Mesenteric fat pad (tissue), 1 donor: ENCODE results near the gene COL28A1. TPM values are rescaled to one million over a fixed set of nuclear protein-coding genes. Genes with fewer than 3 reads are reported as not detected.

ENCODE experiments used
- DNase-seq: peaks from one replicate; pipeline ENCODE4 v3.0.0-alpha.2; 2020; ENCODE audit warnings: low spot score
- total RNA-seq: library from RNA; stranded (reverse); fragmentation: NEBNext Ultra II Directional; extraction: Animal tissue kit (Norgen Biotek cat#: 25700); gene quantifications from one replicate; pipeline ENCODE4 v1.2.1, GENCODE V29; 2021
- donor health status: DM: yes; HTN: yes; CAD: no.

Gene COL28A1
- total RNA-seq, 1 donor from 2014 or later = 0.22 TPM

DNA sequence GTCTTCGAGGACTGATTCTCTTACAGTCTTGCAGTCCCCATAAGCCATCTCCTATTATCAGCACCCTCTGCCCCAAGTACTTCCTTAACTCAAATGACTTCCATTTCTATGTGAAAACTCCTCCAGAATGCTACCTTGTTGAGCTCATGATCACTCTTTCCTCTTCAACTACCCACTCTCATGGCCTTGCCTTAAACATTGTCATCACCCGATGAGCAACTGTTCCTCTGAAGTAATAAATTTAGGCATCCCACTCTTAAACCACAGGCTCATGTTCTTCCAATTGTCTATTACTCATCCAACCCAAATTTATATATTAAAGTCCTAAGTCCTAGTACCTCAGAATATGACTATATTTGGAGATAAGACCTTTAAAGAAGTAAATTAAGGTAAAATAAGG lies 200.5 kb downstream of the COL28A1 start:
- DNase-seq = no peak

DNA sequence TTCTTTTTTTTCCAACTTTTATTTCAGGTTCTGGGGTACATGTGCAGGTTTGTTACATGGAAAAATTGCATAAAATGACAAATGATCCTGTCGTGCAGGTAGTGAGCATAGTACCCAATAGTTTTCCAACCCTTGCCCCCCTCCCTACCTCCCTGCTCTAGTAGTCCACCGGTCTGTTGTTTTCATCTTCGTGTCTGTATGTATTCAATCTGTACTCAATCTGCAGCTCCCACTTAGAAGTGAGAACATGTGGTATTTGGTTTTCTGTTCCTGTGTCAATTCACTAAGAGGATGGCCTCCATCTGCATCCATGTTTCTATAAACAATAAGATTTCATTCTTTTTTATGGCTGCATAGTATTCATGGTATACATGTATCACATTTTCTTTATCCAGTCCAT lies 202.1 kb downstream of the COL28A1 start:
- DNase-seq = no peak

DNA sequence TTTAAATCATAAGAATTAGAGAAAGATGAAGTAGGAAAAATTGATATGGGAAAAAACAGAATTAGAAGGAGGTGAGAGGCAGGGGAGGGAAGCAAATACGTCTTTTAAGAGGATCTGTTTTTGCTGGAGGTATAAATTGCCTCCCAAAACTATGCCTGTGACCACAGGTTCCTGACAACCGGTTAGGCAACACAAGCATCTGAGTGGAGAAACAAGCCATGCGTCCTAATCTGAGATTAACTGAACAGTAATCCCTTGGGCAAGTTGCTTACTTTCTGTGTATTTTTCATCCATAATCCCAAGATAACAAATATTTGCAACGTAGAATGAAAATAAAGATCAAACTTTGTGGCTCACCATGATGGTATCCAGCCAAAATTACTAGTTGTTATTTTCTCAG lies 204.2 kb downstream of the COL28A1 start:
- DNase-seq = no peak

DNA sequence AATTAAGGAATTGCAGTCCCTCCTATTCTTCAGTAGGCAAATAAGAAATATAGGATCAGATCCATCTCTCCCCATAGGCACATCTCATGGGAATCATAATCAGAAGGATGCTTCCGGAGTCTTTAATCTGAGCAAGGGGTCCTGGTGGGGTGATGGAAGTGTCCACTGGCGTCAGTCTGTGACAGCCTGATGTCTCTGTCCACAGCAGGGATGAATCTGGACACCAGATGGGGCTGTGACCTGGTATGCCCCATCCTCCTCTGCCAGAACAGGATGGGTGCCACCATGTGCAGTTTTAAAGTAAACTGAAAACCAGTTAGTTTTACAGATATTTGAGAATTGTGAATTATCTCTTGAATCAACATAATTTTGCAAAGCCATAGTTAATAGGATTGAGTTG lies 204.7 kb downstream of the COL28A1 start:
- no peak for DNase-seq

DNA sequence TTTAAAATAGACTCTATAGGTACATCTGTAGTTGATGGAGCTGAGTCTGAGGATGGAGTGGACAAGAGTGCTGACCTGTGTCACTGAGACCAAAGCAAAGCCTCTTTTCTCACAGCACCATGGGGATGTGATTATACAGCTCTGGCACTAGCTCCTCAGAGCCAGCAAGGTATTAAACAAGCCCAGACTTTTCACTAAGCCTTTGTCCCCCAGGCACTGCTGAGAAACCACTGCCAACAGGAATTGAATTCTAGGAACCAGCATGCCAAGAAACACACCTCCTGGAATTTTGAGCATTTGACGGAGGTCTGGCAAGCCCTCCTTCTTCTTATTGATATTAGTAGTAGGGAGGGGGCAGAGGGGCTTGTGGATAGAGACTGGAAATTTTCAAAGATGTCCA lies 206.3 kb downstream of the COL28A1 start:
- DNase-seq = no peak

DNA sequence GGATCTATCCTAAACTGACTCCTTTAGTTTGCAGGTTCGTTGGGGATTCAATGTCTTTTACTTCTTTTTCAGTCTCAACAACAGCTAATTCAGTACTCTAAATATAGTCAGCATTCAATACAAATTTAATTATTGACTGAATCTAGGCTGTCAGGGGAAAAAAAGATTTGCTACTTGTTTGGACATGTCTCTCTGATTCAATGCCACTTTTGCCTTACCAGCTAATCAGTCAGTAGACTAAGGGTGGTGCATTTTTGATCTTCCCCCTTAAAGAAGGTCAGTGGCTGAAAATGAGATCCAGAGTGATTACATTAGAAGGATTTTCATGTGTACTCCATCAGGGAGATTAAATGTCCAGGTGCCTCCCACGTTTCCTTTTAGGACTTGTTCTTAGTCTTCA lies 208.2 kb downstream of the COL28A1 start:
- no peak for DNase-seq

DNA sequence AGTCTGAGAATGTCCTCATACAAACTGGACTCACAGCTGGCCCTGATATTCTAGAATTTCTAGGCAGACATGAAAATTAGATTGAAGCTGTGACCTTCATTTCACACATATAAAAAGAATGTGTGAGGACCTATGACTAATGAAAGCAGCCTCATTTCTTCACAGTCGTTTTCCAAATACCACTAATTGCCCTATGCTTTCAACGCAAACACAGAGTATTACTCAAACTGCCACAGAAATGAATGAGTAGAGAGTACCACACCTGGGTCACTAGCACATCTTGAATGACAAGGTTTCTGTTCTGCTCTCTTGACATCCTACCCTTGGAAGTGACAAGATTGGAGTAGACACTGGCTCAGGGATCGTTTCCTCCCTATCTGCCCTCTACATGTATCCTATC lies 211.0 kb downstream of the COL28A1 start:
- no peak for DNase-seq

DNA sequence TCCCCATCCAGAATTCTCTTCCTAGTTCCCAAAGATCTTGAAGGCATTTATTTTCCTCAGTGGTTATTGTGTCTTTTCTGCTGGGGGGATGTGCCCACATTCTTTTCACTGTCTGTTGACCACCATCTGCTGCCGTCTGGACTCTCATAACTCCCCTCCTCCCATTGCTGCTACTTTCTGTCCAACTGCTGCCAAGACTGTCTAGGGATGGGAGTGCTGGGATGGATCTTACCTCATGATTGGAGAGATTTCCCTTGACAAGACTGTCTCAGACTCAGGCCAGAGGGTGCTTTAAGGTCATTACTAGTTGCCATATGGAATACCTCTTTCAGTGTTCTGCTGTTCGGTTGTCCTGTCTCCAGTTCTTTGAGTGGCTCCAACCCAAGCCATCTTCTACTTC lies 211.8 kb downstream of the COL28A1 start:
- no peak for DNase-seq

DNA sequence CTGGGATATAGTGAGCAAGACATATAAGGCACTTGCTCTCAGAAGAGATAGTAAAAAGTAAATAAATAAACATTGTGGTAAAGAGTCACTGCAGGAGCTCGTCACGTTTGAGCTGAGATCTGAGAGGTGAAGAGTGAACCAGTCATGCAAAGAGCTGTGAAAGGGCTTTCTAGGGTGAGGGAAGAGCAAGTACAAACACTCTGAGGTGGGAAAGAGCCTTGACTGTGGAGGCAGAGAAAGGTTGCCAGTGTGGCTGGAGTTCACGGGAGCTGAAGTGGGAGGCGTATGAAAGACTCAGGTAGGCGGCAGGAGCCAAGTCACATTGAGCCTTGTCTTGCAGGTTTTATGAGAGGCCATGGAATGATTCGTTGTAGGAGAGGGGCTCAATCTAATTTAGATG lies 212.3 kb downstream of the COL28A1 start:
- DNase-seq = no peak

DNA sequence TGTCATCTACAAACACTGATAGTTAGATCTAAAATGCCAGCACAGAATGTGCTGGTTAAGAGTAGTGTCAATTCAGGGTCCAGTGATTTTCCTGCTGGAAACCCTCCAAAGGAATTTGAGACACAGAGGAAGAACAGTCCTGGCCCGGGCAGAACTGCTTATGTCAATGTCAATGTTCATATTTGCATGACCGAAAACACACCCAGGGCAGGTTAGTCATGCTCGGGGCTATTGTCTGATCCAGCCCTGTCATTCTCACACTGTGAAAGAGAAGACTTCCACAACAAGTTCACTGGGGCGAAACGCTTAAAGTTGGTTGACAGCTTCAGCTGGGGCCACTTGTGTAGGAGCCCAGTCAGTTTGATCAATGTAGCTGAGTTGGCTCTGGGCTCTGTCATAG lies 214.0 kb downstream of the COL28A1 start:
- no peak for DNase-seq

DNA sequence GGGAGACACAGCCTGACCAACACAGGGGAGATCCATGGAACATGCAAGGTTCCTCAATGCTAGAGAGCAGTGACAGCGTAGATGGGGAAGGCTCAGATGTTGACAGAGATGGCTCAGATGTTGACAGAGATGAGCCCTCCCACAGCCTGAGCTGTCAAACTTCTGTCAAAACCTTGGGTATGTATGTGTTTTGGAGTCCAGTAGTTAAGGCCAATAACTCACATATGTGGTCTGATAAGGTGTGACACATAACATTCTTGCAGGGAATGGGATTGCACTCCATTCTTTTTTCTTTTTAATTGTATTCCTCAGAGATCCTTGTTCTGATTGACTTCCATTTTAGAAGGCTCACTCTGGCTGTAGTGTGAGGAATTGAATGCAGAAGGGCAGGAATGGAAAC lies 217.1 kb downstream of the COL28A1 start:
- DNase-seq = no peak

DNA sequence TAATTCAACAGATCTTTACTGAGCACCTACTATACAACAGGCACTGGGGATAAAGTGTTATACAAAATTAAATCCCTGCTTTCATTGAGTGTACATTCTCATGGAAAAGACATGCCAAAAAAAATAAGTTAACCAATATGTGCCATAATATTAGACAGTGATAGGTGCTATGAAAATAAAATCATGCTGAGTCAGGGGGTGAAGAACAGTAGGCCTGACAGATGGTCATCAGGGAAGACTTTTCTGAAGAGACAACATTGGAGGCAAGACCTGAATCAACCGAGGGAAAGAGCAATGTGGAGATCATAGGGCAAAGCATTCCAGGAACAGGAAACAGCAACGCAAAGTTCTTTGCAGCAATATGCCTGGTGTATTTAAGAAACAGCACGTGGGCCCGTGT lies 217.8 kb downstream of the COL28A1 start:
- DNase-seq = no peak

DNA sequence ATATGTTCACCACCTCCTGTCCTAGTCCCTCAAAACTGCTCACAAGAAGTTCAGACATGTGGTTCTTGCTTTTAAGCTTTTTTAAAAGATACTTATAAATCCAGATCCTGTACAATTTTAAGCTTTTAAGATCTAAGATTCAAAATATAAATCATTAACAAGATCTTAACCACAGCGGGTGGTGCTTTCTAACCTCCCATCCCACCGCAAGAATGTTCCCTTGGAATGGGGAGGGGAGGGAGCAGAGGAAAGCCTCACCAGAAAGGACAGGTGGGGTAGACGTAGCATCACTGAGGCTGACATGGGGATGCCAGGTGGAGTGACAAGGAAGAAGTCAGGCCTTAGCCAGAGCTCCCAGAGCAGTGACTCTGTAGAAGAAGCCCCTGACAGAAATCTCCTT lies 219.8 kb downstream of the COL28A1 start:
- DNase-seq = no peak

DNA sequence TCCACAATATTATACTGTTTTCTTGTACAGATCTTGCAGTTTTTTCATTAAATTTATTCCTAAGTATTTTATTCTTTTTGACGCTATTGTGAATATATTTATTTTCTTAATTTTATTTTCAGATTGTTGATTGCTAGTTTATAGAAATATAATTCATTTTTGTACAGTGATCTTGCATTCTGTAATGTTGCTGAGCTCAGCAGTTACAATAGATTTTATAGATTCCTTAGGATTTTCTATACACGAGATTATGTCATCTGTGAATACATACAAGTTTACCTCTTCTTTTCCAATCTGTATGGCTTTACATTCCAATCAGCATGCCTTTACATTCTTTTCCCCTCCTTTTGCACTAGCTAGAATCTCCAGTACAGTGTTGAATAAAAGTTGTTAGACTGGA lies 223.3 kb downstream of the COL28A1 start:
- no peak for DNase-seq

DNA sequence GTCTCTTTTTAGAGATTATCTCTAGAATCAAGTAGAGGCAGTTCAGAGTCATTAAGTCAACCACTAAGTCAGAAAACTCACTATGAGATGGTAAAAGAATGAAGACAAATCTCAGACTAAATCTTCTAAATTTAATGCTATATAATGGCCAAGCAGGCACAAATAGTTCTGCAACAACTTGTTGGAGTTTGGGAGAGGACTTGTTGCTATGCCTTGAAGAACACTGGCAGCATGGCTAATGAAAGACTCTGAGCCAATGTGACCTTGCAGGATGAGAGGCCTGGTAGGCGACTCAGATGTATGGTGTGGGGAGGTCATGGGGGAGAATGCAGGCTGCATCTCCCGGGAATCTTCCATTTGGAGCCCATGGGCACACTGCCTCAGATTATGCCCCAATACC lies 224.7 kb downstream of the COL28A1 start:
- no peak for DNase-seq

DNA sequence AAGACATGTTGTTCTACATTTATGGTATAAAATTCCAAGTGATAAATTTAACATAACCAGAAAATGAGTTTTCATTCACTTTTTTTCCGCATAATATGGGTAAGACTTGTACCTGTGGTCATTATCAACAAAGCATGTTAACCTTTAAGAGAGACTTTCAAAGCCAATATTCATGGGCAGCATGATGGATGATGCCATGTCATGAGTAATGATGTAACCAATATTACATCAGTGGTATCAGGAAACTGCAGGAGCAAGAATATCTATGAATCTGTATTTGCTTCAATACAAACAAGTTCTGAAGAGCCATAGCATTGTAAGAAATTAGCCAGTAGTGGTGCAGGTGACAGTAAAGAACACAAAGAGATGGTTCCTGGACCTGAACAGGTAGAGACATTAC lies 226.5 kb downstream of the COL28A1 start:
- DNase-seq = no peak

Other genes starting within 250 kb of the COL28A1 start
- 26.2 TPM for gene MIOS, start 31.0 kb upstream of the COL28A1 start, total RNA-seq
- gene UMAD1, start 104.9 kb upstream of the COL28A1 start, total RNA-seq = 9.9 TPM
- 16.3 TPM for gene RPA3, start 182.7 kb upstream of the COL28A1 start, total RNA-seq